Upper lobe of left lung (tissue), 6 donors: ENCODE measurements around the gene PKHD1. TPM values are rescaled to one million over a fixed set of nuclear protein-coding genes. Genes with fewer than 3 reads are reported as not detected.

Experiments used
- ATAC-seq, 2 donors: fragments of 200-7000 bp; cut with Tn5 transposase; one replicate each; pipeline ENCODE4 v1.9.1; 2022; ENCODE audit warnings: mild to moderate bottlenecking in 2 of 2, moderate library complexity in 2 of 2; ENCODE audit not compliant: low FRiP score in 2 of 2
- DNase-seq, 2 donors: peaks; one replicate each; pipeline ENCODE4 v3.0.0-alpha.2; 2019 to 2020
- H3K27ac ChIP-seq, 4 donors: fragments of 200-600 bp; sonication (generic); one replicate each; pipeline ENCODE4 v1.5.1; 2016 to 2019
- H3K27me3 ChIP-seq, 4 donors: fragments of 200-600 bp; sonication (generic); one replicate each; pipeline ENCODE4 v1.5.1; 2017 to 2019
- H3K36me3 ChIP-seq, 4 donors: fragments of 200-600 bp; sonication (generic); one replicate each; pipeline ENCODE4 v1.5.1; 2016 to 2019
- H3K4me1 ChIP-seq, 4 donors: fragments of 200-600 bp; sonication (generic); one replicate each; pipeline ENCODE4 v1.5.1; 2018 to 2019
- H3K4me3 ChIP-seq, 4 donors: fragments of 200-600 bp; sonication (generic); one replicate each; pipeline ENCODE4 v1.5.1; 2017 to 2019; ENCODE audit warnings: mild to moderate bottlenecking in 2 of 4, moderate library complexity in 1 of 4
- H3K9me3 ChIP-seq, 4 donors: fragments of 200-600 bp; sonication (generic); one replicate each; pipeline ENCODE4 v1.5.1; 2018 to 2019
- EP300 ChIP-seq, 4 donors: sonication (generic); formaldehyde crosslinking; IDR thresholded peaks; one replicate each; pipeline ENCODE4 v1.5.1; 2017; ENCODE audit warnings: antibody characterized with exemption in 4 of 4, control low read depth in 2 of 4
- POLR2A ChIP-seq, 4 donors: fragments of 450-650 bp; IDR thresholded peaks; one replicate each; pipeline ENCODE4 v1.5.1; 2016 to 2017; ENCODE audit warnings: antibody characterized with exemption in 4 of 4, mild to moderate bottlenecking in 2 of 4
- POLR2AphosphoS5 ChIP-seq, 2 donors: sonication (generic); formaldehyde crosslinking; IDR thresholded peaks; one replicate each; pipeline ENCODE4 v1.5.1; 2017; ENCODE audit warnings: antibody characterized with exemption in 2 of 2
- WGBS, 2 donors: methylation state at CpG; one replicate each; pipeline ENCODE4 v1.1.5; 2017 to 2018; 5-methylcytosine and 5-hydroxymethylcytosine counted together
- total RNA-seq, 6 donors: library from RNA; depleted of rRNA in 4 of 6; stranded (reverse); fragments of >200 nt in 4 of 6; gene quantifications; one replicate each; pipeline versions ENCODE4 v1.1.0 to v1.2.1, GENCODE V29; 2016 to 2021
- TF ChIP-seq, protein P1 (sequence below), 6 experiments: fragments of 450-650 bp in 4 of 6; fragments of 200-600 bp in 2 of 6; sonication (generic) in 2 of 6; IDR thresholded peaks; one replicate each; pipeline ENCODE4 v1.5.1; 2016 to 2019; ENCODE audit warnings: antibody characterized with exemption in 6 of 6
- donor health status: DM: no; HTN: no; CAD: no; lungs with moderate emphysema.
- donor health status: DM: no; HTN: yes; CAD: no; lungs with severe emphysema.

PKHD1 gene
- total RNA-seq, 6 donors from 2014 or later = 0.10 to 1.0 (median 0.34) TPM

- no peak for TF ChIP-seq POLR2A (IDR thresholded peaks at IDR 0.05)
- TF ChIP-seq, protein P1, sequence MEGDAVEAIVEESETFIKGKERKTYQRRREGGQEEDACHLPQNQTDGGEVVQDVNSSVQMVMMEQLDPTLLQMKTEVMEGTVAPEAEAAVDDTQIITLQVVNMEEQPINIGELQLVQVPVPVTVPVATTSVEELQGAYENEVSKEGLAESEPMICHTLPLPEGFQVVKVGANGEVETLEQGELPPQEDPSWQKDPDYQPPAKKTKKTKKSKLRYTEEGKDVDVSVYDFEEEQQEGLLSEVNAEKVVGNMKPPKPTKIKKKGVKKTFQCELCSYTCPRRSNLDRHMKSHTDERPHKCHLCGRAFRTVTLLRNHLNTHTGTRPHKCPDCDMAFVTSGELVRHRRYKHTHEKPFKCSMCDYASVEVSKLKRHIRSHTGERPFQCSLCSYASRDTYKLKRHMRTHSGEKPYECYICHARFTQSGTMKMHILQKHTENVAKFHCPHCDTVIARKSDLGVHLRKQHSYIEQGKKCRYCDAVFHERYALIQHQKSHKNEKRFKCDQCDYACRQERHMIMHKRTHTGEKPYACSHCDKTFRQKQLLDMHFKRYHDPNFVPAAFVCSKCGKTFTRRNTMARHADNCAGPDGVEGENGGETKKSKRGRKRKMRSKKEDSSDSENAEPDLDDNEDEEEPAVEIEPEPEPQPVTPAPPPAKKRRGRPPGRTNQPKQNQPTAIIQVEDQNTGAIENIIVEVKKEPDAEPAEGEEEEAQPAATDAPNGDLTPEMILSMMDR (IDR thresholded peaks at IDR 0.05) = no peak
- TF ChIP-seq EP300 (IDR thresholded peaks at IDR 0.05) = no peak
- no peak for TF ChIP-seq POLR2AphosphoS5 (IDR thresholded peaks at IDR 0.05)
- Histone ChIP-seq H3K9me3 (no peaks in the 10 kb centered on the region), H3K4me1 (no peaks in the 10 kb centered on the region), H3K27me3 (no peaks in the 10 kb centered on the region), H3K36me3 (no peaks in the 10 kb centered on the region), H3K4me3 (no peak overlapping the region), H3K27ac (no peak overlapping the region)
- DNase-seq = no peak
- no peak for ATAC-seq
- WGBS, 2 donors = 25 to 31% methylated on average over 2 of the region's 2 CpGs
Observed at GRCh38 chr6:51778666-51779065, 308.7 kb downstream of the PKHD1 start.

DNA sequence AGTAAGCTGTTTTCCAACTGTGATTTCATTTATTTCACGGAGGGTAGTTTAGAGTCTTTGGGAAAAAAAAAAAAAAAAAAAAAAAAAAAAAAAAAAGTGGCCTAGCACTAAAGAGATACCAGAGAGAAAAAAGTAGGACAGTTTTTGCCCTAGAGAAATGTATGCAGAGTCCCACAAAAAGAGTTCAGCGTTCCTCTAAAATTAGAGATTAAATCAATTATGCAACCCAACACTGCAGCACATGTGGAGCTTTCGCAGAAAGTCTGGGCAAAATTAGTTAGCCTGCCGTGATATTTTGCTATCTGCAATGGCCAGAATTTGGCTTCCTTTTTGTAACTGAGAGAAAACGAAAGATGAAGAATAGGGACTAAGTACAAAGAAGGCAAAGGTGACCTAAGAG is 309.8 kb downstream of the PKHD1 start:
- DNase-seq (no peak), ATAC-seq (no peak)
- TF ChIP-seq, protein P1 (IDR thresholded peaks at IDR 0.05) = no peak
- no peak for TF ChIP-seq POLR2AphosphoS5 (IDR thresholded peaks at IDR 0.05)
- no peak for TF ChIP-seq EP300 (IDR thresholded peaks at IDR 0.05)
- TF ChIP-seq POLR2A (IDR thresholded peaks at IDR 0.05) = no peak
- H3K27me3 ChIP-seq = no peaks in the 10 kb centered on the region
- H3K4me1 ChIP-seq = no peaks in the 10 kb centered on the region
- H3K27ac ChIP-seq = no peak overlapping the region
- H3K9me3 ChIP-seq = no peaks in the 10 kb centered on the region
- H3K36me3 ChIP-seq = no peaks in the 10 kb centered on the region
- 82 to 84% methylated on average over 5 of the region's 5 CpGs for WGBS, 2 donors
- H3K4me3 ChIP-seq = no peak overlapping the region

DNA sequence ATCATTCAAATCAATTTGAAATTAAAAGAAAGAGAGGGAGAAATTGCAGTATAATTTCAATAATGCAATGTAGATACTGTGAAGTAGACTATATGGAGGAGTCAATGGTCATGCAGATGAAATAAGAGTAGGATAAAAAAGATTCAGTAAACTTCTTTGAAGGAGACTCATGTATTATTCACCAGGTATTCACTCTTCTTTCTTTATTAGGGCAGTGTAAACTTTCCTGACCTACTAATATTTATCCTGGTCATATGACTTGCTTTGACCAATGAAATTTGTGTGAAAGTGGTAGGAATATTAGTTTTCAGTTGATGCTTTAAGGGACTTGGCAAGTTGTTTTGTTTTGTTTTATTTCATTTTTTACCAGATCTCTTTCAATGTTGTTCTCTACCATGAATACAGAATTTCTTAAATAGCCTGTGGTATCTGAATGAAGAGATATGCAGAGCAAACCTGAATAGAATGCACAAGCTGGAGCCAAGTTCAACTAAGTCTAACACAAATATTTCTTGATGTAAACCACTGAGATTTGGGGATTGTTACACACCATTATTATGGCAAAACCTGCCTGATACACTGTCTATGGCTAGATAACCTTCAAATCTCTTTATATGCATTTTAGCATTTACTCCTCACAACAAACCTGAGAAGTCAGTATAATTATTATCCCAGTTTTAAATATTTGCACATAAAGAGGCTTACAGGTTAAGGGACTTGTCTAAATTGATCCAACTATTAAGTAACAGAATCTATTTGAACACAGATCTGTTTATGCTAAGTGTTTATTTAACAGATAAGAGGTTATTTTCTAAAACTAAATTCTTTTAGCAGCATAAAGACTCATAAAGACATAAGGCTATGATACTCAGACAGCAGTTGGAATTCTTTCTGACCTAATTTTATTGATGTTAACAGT is 311.2 kb downstream of the PKHD1 start:
- H3K27ac ChIP-seq = no peak overlapping the region
- no peak overlapping the region for H3K4me3 ChIP-seq
- H3K36me3 ChIP-seq = no peaks in the 10 kb centered on the region
- H3K9me3 ChIP-seq = no peaks in the 10 kb centered on the region
- no peak for ATAC-seq
- no peak for DNase-seq
- no peaks in the 10 kb centered on the region for H3K27me3 ChIP-seq
- TF ChIP-seq POLR2AphosphoS5 (IDR thresholded peaks at IDR 0.05) (no peak), EP300 (IDR thresholded peaks at IDR 0.05) (no peak), POLR2A (IDR thresholded peaks at IDR 0.05) (no peak)
- TF ChIP-seq, protein P1 (IDR thresholded peaks at IDR 0.05) = no peak
- H3K4me1 ChIP-seq = no peaks in the 10 kb centered on the region

DNA sequence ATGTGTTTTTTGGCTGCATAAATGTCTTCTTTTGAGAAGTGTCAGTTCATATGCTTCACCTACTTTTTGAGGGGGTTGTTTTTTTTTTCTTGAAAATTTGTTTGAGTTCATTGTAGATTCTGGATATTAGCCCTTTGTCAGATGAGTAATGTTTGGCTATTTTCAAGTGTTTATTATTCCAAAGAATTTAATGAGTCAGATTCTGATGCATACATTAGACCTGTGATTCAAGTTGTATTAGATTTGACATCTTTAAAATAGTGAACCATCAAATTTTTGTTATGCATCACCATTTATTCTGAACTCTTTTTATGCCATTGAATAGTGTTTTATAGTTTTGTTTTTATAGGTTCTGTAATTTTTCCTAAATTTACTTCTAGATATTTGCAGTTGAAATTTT is 319.3 kb downstream of the PKHD1 start:
- no peak for TF ChIP-seq POLR2AphosphoS5 (IDR thresholded peaks at IDR 0.05)
- no peak for TF ChIP-seq EP300 (IDR thresholded peaks at IDR 0.05)
- TF ChIP-seq POLR2A (IDR thresholded peaks at IDR 0.05) = no peak
- TF ChIP-seq, protein P1 (IDR thresholded peaks at IDR 0.05) = no peak
- no peak for ATAC-seq
- H3K36me3 ChIP-seq = no peaks in the 10 kb centered on the region
- no peak overlapping the region for H3K27ac ChIP-seq
- DNase-seq = no peak
- H3K4me1 ChIP-seq = no peaks in the 10 kb centered on the region
- H3K4me3 ChIP-seq = no peak overlapping the region
- H3K9me3 ChIP-seq = no peaks in the 10 kb centered on the region
- H3K27me3 ChIP-seq = no peaks in the 10 kb centered on the region

DNA sequence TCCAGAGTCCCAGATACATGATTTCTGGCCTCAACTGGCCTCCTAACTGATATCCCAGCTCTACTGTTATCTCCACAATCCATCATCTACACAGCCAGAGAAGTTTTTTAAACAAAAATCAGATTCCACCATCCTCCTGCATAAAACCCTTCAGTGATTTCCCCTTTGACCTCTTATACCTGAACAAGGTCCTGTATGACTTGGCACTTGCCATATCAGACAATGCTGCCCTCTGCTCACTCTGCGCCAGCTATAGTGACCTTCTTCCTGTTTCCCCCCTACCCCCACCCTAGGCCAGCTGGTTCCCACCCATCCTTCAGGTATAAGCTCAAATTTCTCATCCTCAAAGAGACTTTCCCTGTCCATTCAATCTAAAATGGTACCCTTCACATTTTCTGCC is 322.2 kb downstream of the PKHD1 start:
- H3K4me1 ChIP-seq = no peaks in the 10 kb centered on the region
- TF ChIP-seq POLR2A (IDR thresholded peaks at IDR 0.05) (no peak), EP300 (IDR thresholded peaks at IDR 0.05) (no peak), POLR2AphosphoS5 (IDR thresholded peaks at IDR 0.05) (no peak)
- TF ChIP-seq, protein P1 (IDR thresholded peaks at IDR 0.05) = no peak
- WGBS, 2 donors = 84 to 91% methylated on average over 1 of the region's 1 CpG
- no peak overlapping the region for H3K4me3 ChIP-seq
- H3K27me3 ChIP-seq = no peaks in the 10 kb centered on the region
- H3K9me3 ChIP-seq = no peaks in the 10 kb centered on the region
- H3K27ac ChIP-seq = no peak overlapping the region
- DNase-seq (no peak), ATAC-seq (no peak)
- no peaks in the 10 kb centered on the region for H3K36me3 ChIP-seq
